MCF 10A (cell line): Measurements from ENCODE around the gene KIF1A. TPM values are rescaled to one million over a fixed set of nuclear protein-coding genes. Genes with fewer than 3 reads are reported as not detected.

ENCODE experiments used
- BruUV-seq: library from RNA; stranded (reverse); fragments of 400-500 nt; replicated peaks from 2 replicates; lab custom pipeline; 2021; lab: Mats Ljungman, UMichigan
- CTCF ChIA-PET: fragments of 300-600 bp; sonication (Branson Sonifier 250); formaldehyde crosslinking; extraction: SDS; loops from one replicate; lab custom pipeline; 2021; ENCODE audit warnings: antibody characterized with exemption, inconsistent platforms; lab: Yijun Ruan, JAX
- POLR2A ChIA-PET: fragments of 300-600, 350-650 bp; sonication (Branson Sonifier 250); formaldehyde crosslinking; extraction: SDS; loops from one replicate; lab custom pipeline; 2020; ENCODE audit warnings: antibody characterized with exemption, inconsistent platforms; lab: Yijun Ruan, JAX
- DNase-seq: peaks from one replicate; pipeline ENCODE4 v3.0.0-alpha.2; 2018; ENCODE audit not compliant: unreplicated experiment
- H3K27ac Mint-ChIP-seq: one replicate; pipeline ENCODE4 v1.8.0; 2022; ENCODE audit warnings: mild to moderate bottlenecking, low read depth, mixed read lengths; ENCODE audit not compliant: unreplicated experiment
- H3K27me3 Mint-ChIP-seq: one replicate; pipeline ENCODE4 v1.8.0; 2022; ENCODE audit warnings: mixed read lengths; ENCODE audit not compliant: insufficient read depth, unreplicated experiment
- H3K36me3 Mint-ChIP-seq: one replicate; pipeline ENCODE4 v1.8.0; 2022; ENCODE audit warnings: mild to moderate bottlenecking, moderate library complexity, mixed read lengths; ENCODE audit not compliant: insufficient read depth, unreplicated experiment
- H3K4me1 Mint-ChIP-seq: one replicate; pipeline ENCODE4 v1.8.0; 2022; ENCODE audit warnings: mixed read lengths; ENCODE audit not compliant: insufficient read depth, unreplicated experiment
- H3K4me3 Mint-ChIP-seq: one replicate; pipeline ENCODE4 v1.8.0; 2022; ENCODE audit warnings: mild to moderate bottlenecking, moderate library complexity, mixed read lengths; ENCODE audit not compliant: unreplicated experiment
- H3K9me3 Mint-ChIP-seq: one replicate; pipeline ENCODE4 v1.8.0; 2022; ENCODE audit warnings: mixed read lengths; ENCODE audit not compliant: unreplicated experiment
- CTCF ChIP-seq: fragments of 200-600 bp; IDR thresholded peaks from one replicate; pipeline ENCODE4 v1.8.0; 2022; ENCODE audit warnings: antibody characterized with exemption, mild to moderate bottlenecking; ENCODE audit not compliant: unreplicated experiment
- intact Hi-C: fragments of 100-400 bp; cut with micrococcal nuclease; formaldehyde crosslinking; loops from 2 replicates; pipeline ENCODE4 v1.14.1; 2022
- total RNA-seq: library from RNA; stranded (reverse); gene quantifications from 2 replicates; pipeline ENCODE4 v1.2.3, GENCODE V29; 2022

KIF1A gene
- total RNA-seq, 1 experiment from 2014 or later: not detected

- ChIA-PET CTCF (no interaction called here), POLR2A (no interaction called here)
- Mint-ChIP-seq H3K36me3 (no peaks in the 10 kb centered on the region), H3K27ac (no peak overlapping the region), H3K9me3 (no peaks in the 10 kb centered on the region), H3K4me1 (no peaks in the 10 kb centered on the region), H3K27me3 (peaks cover 17% of the 10 kb centered on the region), H3K4me3 (no peak overlapping the region)
- no peak for DNase-seq
- TF ChIP-seq CTCF: no peak
- BruUV-seq: no TSS peak
- intact Hi-C loops: no loop called here
Measured at GRCh38 chr2:240785424-240786335, 34.3 kb downstream of the KIF1A start.

DNA sequence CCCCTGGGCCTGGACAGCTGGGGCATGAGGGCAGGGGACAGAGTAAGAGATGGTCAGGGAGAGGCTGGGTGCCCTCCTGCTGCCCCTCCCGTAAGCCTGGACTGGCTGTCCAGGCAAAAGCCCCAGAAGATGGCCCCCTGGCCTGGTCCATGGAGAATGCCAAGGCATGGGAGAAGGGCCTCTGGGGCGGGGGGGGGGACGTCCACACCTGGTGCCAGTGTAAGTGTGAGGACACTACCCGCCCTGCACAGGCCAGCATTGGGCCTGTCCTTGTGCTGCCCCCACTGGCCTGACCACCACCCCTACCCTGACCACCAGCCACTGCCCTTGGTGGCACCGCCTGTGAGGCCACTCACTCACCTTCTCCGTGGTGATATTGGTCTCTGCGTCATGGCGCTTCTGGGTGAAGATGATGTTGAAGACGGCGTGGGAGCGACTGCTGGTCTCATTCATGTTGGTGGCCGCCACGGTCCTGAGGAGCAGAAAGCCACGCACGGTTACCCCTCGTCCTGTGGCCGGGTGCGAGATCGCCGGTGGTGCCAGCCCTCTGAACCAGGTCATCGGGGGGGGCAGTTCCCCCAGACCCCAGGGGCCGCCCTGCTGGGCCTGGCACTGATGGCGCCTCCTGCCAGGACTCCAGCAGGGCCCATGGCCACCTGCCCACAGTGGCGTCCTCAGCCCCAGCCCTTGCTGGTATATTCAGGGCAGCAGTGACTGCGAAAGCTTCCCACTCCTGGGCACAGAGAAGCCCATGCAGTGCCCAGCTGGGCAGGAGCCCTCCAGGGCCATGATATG, 35.2 kb downstream of the KIF1A start:
- intact Hi-C loops: no loop called here
- no peak for DNase-seq
- ChIA-PET CTCF (no interaction called here), POLR2A (no interaction called here)
- Mint-ChIP-seq H3K27ac (no peak overlapping the region), H3K4me3 (no peak overlapping the region), H3K36me3 (no peaks in the 10 kb centered on the region), H3K4me1 (no peaks in the 10 kb centered on the region), H3K27me3 (peaks cover 17% of the 10 kb centered on the region), H3K9me3 (no peaks in the 10 kb centered on the region)
- no peak for TF ChIP-seq CTCF
- BruUV-seq: no TSS peak

GRCh38 chr2:240783819-240784621, 36.0 kb downstream of the KIF1A start:
- POLR2A ChIA-PET: no interaction called here
- no TSS peak for BruUV-seq
- Mint-ChIP-seq H3K4me3 (no peak overlapping the region), H3K9me3 (no peaks in the 10 kb centered on the region), H3K36me3 (no peaks in the 10 kb centered on the region), H3K27me3 (peaks cover 16% of the 10 kb centered on the region), H3K4me1 (no peaks in the 10 kb centered on the region), H3K27ac (no peak overlapping the region)
- no peak for TF ChIP-seq CTCF
- no peak for DNase-seq
- CTCF ChIA-PET: no interaction called here
- intact Hi-C loops: no loop called here
